HS-27A (cell line): ENCODE measurements around the gene FAM76B.

Experiments
- DNase-seq: peaks from one replicate; pipeline ENCODE4 v3.0.0-alpha.2; 2012; ENCODE audit warnings: low read depth, missing footprints

The FAM76B gene

GRCh38 chr11:95792200-95792599, 2.6 kb upstream of the FAM76B start:
- no peak for DNase-seq

GRCh38 chr11:95791709-95792033, 2.1 kb upstream of the FAM76B start:
- DNase-seq, result no peak

- DNase-seq, result peak; percentile 27
These were observed 1.5 kb upstream of the FAM76B start for GRCh38 chr11:95790933-95791708.

GRCh38 chr11:95790123-95790932, 746 bp upstream of the FAM76B start, which contains the start of gene CEP57:
Gene CEP57 (plus strand): TSS chr11:95790498. CDS start chr11:95790699, 201 bp downstream.
- DNase-seq, result peak; percentile 99

GRCh38 chr11:95788921-95789505, 569 bp downstream of the FAM76B start:
- peak; percentile 20 for DNase-seq

- DNase-seq, result no peak
These were observed 9.0 kb downstream of the FAM76B start for GRCh38 chr11:95780544-95780943.

- no peak for DNase-seq
These were observed 10.9 kb downstream of the FAM76B start for GRCh38 chr11:95778699-95779098.

- DNase-seq, result no peak
These were observed 12.7 kb downstream of the FAM76B start for GRCh38 chr11:95776859-95777258.

GRCh38 chr11:95768521-95768920, 21.1 kb downstream of the FAM76B start:
- no peak for DNase-seq

GRCh38 chr11:95767498-95767897, 22.1 kb downstream of the FAM76B start:
- no peak for DNase-seq

- DNase-seq, result no peak
These were observed 22.9 kb downstream of the FAM76B start for GRCh38 chr11:95766701-95767100.

- DNase-seq, result peak; percentile 23
These were observed 25.2 kb downstream of the FAM76B start for GRCh38 chr11:95764267-95764898.

- no peak for DNase-seq
These were observed 27.0 kb downstream of the FAM76B start for GRCh38 chr11:95762534-95762933.

GRCh38 chr11:95760941-95761340, 28.6 kb downstream of the FAM76B start:
- no peak for DNase-seq

- no peak for DNase-seq
These were observed 38.1 kb downstream of the FAM76B start for GRCh38 chr11:95751515-95751914.

GRCh38 chr11:95750101-95750500, 39.5 kb downstream of the FAM76B start:
- DNase-seq, result no peak

- no peak for DNase-seq
These were observed 50.3 kb downstream of the FAM76B start for GRCh38 chr11:95739108-95739938.

- DNase-seq, result no peak
These were observed 52.8 kb downstream of the FAM76B start for GRCh38 chr11:95736809-95737208.

GRCh38 chr11:95736355-95736754, 53.2 kb downstream of the FAM76B start:
- DNase-seq, result no peak

GRCh38 chr11:95734009-95734572, 55.5 kb downstream of the FAM76B start:
- no peak for DNase-seq

GRCh38 chr11:95732930-95733602, 56.5 kb downstream of the FAM76B start:
- DNase-seq, result no peak
